OCI-LY7 (cell line): ENCODE measurements around the gene OR4F15. TPM values are rescaled to one million over a fixed set of nuclear protein-coding genes. Genes with fewer than 3 reads are reported as not detected.

Experiments
- BruUV-seq: library from RNA; stranded (reverse); fragments of 400-500 nt; replicated peaks from 2 replicates; lab custom pipeline; 2021; lab: Mats Ljungman, UMichigan
- CTCF ChIA-PET: fragments of 300-600 bp; sonication (Branson Sonifier 250); formaldehyde crosslinking; loops from one replicate; lab custom pipeline; 2022; ENCODE audit warnings: antibody characterized with exemption; ENCODE audit not compliant: unreplicated experiment; lab: Charles Lee
- POLR2A ChIA-PET: fragments of 300-600 bp; sonication (Branson Sonifier 250); formaldehyde crosslinking; loops from one replicate; lab custom pipeline; 2022; ENCODE audit warnings: antibody characterized with exemption; lab: Charles Lee
- DNase-seq: peaks from one replicate; pipeline ENCODE4 v3.0.0-alpha.2; 2015; ENCODE audit warnings: low spot score
- H2AFZ ChIP-seq: fragments of 200-600 bp; sonication (generic), shearing (Covaris generic); 2 replicates; pipeline ENCODE4 v1.6.1; 2014; ENCODE audit warnings: mild to moderate bottlenecking, antibody characterized with exemption, low read length, moderate library complexity
- H3K27ac ChIP-seq: fragments of 200-600 bp; sonication (generic); 2 replicates; pipeline ENCODE4 v1.5.1; 2014; ENCODE audit warnings: mixed run types, low read depth, mild to moderate bottlenecking, moderate library complexity, low read length, inconsistent platforms; ENCODE audit not compliant: poor library complexity, severe bottlenecking
- H3K36me3 ChIP-seq: fragments of 200-600 bp; sonication (generic); 2 replicates; pipeline ENCODE4 v1.6.1; 2014; ENCODE audit warnings: mild to moderate bottlenecking, antibody characterized with exemption, low read length, moderate library complexity, mixed read lengths; ENCODE audit not compliant: insufficient read depth
- H3K4me1 ChIP-seq: fragments of 200-600 bp; sonication (generic); 2 replicates; pipeline ENCODE4 v1.5.1; 2014; ENCODE audit warnings: mild to moderate bottlenecking, low read length; ENCODE audit not compliant: insufficient read depth, poor library complexity, severe bottlenecking
- H3K4me2 ChIP-seq: fragments of 200-600 bp; sonication (generic); 2 replicates; pipeline ENCODE4 v1.6.1; 2014; ENCODE audit warnings: mild to moderate bottlenecking, low read length
- H3K4me3 ChIP-seq: fragments of 200-600 bp; sonication (generic); 2 replicates; pipeline ENCODE4 v1.5.1; 2014; ENCODE audit warnings: mild to moderate bottlenecking, low read depth, low read length; ENCODE audit not compliant: poor library complexity, severe bottlenecking
- H3K79me2 ChIP-seq: fragments of 200-600 bp; sonication (generic); 2 replicates; pipeline ENCODE4 v1.6.1; 2016; ENCODE audit warnings: low read depth, mild to moderate bottlenecking, low read length, moderate library complexity, mixed read lengths; ENCODE audit not compliant: insufficient read depth
- H3K9me2 ChIP-seq: fragments of 200-600 bp; sonication (generic); 2 replicates; pipeline ENCODE4 v1.6.1; 2016; ENCODE audit warnings: mild to moderate bottlenecking, low read length, mixed read lengths; ENCODE audit not compliant: insufficient read depth
- H3K9me3 ChIP-seq: fragments of 200-600 bp; sonication (generic); 2 replicates; pipeline ENCODE4 v1.6.1; 2014; ENCODE audit warnings: mild to moderate bottlenecking, mixed run types, low read length, mixed read lengths
- H4K20me1 ChIP-seq: fragments of 200-600 bp; sonication (generic); 2 replicates; pipeline ENCODE4 v1.6.1; 2014; ENCODE audit warnings: mild to moderate bottlenecking, antibody characterized with exemption, low read length, moderate library complexity, mixed read lengths; ENCODE audit not compliant: insufficient read depth
- EZH2phosphoT487 ChIP-seq: fragments of 200-600 bp; sonication (generic); IDR thresholded peaks from 2 replicates; pipeline ENCODE4 v1.6.1; 2018; ENCODE audit warnings: low read depth, borderline replicate concordance, mild to moderate bottlenecking, mixed run types, antibody characterized with exemption, low read length, moderate library complexity, mixed read lengths
- intact Hi-C: fragments of 100-400 bp; cut with micrococcal nuclease; formaldehyde crosslinking; loops from one replicate; pipeline ENCODE4 v1.10.0; 2022; ENCODE audit not compliant: unreplicated experiment
- total RNA-seq, 2 experiments: library from RNA; depleted of rRNA in 1 of 2; stranded (reverse); fragments of >200 nt in 1 of 2; shearing (Covaris generic) in 1 of 2; gene quantifications; 2 replicates each; pipeline ENCODE4 v1.2.3, GENCODE V29; 2014 to 2022
- TF ChIP-seq, protein P1 (sequence below): fragments of 200-600 bp; sonication (generic); conservative IDR thresholded peaks from 2 replicates; pipeline ENCODE4 v1.5.1; 2014; ENCODE audit warnings: mild to moderate bottlenecking, antibody characterized with exemption, low read length, moderate library complexity, mixed read lengths

OR4F15 gene
- total RNA-seq, 2 experiments from 2014 or later, result not detected

DNA sequence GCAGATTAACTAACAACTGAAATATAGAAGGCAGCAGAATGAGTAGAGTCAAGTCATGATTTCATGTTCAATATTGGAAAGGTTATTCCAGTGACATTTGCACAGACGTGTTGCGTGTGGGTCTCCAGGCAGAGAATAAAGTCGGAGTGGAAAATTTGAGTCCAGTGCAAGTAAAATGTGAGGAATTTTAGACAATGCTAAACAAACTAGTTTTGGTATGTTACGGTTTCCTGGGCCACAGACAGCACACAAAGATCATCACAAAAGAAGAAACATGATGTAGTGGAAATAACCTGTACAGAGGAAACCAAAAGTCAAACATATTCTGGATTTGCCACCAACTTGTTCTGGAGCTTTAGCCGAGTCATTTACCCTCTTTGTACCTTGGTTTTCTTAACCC is 8.3 kb upstream of the OR4F15 start:
- H3K9me3 ChIP-seq, result no peaks in the 10 kb centered on the region
- TF ChIP-seq, protein P1, sequence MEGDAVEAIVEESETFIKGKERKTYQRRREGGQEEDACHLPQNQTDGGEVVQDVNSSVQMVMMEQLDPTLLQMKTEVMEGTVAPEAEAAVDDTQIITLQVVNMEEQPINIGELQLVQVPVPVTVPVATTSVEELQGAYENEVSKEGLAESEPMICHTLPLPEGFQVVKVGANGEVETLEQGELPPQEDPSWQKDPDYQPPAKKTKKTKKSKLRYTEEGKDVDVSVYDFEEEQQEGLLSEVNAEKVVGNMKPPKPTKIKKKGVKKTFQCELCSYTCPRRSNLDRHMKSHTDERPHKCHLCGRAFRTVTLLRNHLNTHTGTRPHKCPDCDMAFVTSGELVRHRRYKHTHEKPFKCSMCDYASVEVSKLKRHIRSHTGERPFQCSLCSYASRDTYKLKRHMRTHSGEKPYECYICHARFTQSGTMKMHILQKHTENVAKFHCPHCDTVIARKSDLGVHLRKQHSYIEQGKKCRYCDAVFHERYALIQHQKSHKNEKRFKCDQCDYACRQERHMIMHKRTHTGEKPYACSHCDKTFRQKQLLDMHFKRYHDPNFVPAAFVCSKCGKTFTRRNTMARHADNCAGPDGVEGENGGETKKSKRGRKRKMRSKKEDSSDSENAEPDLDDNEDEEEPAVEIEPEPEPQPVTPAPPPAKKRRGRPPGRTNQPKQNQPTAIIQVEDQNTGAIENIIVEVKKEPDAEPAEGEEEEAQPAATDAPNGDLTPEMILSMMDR, result no peak
- no peak for TF ChIP-seq EZH2phosphoT487
- no TSS peak for BruUV-seq
- no peaks in the 10 kb centered on the region for H3K4me1 ChIP-seq
- no peaks in the 10 kb centered on the region for H3K9me2 ChIP-seq
- ChIA-PET CTCF (no interaction called here), POLR2A (interaction anchor here (0.6 kb wide), 1 partner anchor 418 kb away, joined by 3 read pairs; no protein-coding TSS in a partner anchor)
- no peak overlapping the region for H2AFZ ChIP-seq
- intact Hi-C loops, result no loop called here
- no peaks in the 10 kb centered on the region for H3K36me3 ChIP-seq
- no peaks in the 10 kb centered on the region for H4K20me1 ChIP-seq
- H3K27ac ChIP-seq, result no peak overlapping the region
- no peaks in the 10 kb centered on the region for H3K79me2 ChIP-seq
- H3K4me2 ChIP-seq, result no peak overlapping the region
- H3K4me3 ChIP-seq, result no peak overlapping the region
- DNase-seq, result no peak

DNA sequence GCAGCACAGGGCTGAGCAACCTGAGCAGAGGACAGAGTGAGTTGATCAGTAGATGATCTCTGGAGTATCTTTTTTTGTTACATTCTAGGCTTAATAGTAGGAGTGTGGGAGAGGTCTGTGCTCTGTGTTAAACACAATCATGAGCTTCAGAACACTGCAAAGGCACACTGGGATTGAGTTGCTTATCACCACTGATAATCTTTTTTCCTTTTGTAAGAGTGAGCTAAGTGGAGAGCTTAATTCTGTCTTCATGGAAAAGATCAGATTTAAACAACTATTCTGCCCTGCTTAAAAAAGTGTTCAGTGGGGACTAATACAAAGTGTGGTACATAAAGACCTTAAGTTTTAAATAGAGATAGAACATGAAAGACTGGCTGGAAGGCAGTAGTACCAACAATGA is 7.6 kb upstream of the OR4F15 start:
- no peaks in the 10 kb centered on the region for H3K79me2 ChIP-seq
- H3K27ac ChIP-seq, result no peak overlapping the region
- H3K9me3 ChIP-seq, result no peaks in the 10 kb centered on the region
- no peak overlapping the region for H2AFZ ChIP-seq
- no peak for DNase-seq
- H3K36me3 ChIP-seq, result no peaks in the 10 kb centered on the region
- no TSS peak for BruUV-seq
- no peaks in the 10 kb centered on the region for H3K9me2 ChIP-seq
- ChIA-PET CTCF (no interaction called here), POLR2A (interaction anchor here (0.6 kb wide), 1 partner anchor 33 kb away, joined by 3 read pairs; no protein-coding TSS in a partner anchor)
- no peak overlapping the region for H3K4me2 ChIP-seq
- TF ChIP-seq, protein P1, result no peak
- TF ChIP-seq EZH2phosphoT487, result no peak
- intact Hi-C loops, result no loop called here
- no peaks in the 10 kb centered on the region for H3K4me1 ChIP-seq
- H3K4me3 ChIP-seq, result no peak overlapping the region
- no peaks in the 10 kb centered on the region for H4K20me1 ChIP-seq

DNA sequence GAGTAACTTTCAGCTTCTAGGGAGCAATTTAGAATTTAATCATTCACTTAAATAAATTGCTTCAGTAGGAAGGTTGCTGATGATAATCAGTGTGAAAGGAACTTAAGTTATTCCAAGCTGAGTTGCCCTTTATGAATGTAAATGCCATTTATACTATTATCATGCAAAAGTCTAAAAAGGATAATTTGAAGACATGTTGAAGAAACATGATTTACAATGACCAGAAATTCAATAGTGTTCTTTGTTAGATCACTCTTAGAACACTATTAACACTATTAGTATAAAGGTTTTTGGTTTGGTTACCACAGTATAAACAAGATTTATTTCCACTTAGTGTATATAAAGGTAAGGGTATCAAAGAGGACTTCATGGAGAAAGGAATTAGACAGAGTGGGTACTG is 7.1 kb upstream of the OR4F15 start:
- intact Hi-C loops, result no loop called here

More for the DNA sequence above, 7.1 kb upstream of the OR4F15 start:
- Histone ChIP-seq H3K4me3 (no peak overlapping the region), H3K4me1 (no peaks in the 10 kb centered on the region), H3K79me2 (no peaks in the 10 kb centered on the region), H3K4me2 (no peak overlapping the region), H2AFZ (no peak overlapping the region), H4K20me1 (no peaks in the 10 kb centered on the region), H3K36me3 (no peaks in the 10 kb centered on the region), H3K9me2 (no peaks in the 10 kb centered on the region), H3K9me3 (no peaks in the 10 kb centered on the region), H3K27ac (no peak overlapping the region)
- no TSS peak for BruUV-seq
- no peak for DNase-seq
- ChIA-PET POLR2A (interaction anchor here (0.6 kb wide), 1 partner anchor 34 kb away, joined by 3 read pairs; no protein-coding TSS in a partner anchor), CTCF (no interaction called here)
- TF ChIP-seq EZH2phosphoT487, result no peak
- TF ChIP-seq, protein P1, result no peak
